GM23248 (cell line): ENCODE results near the gene SLC40A1. TPM values are rescaled to one million over a fixed set of nuclear protein-coding genes. Genes with fewer than 3 reads are reported as not detected.

Experiments used
- DNase-seq: peaks from one replicate; pipeline ENCODE4 v3.0.0-alpha.2; 2015
- H2AFZ ChIP-seq: fragments of 200-600 bp; sonication (generic); 2 replicates; pipeline ENCODE4 v1.6.1; 2016; ENCODE audit warnings: antibody characterized with exemption
- H3F3A ChIP-seq: fragments of 200-600 bp; sonication (generic); 2 replicates; pipeline ENCODE4 v1.6.1; 2016; ENCODE audit warnings: mild to moderate bottlenecking, antibody characterized with exemption, mixed run types; ENCODE audit not compliant: insufficient read depth
- H3K27ac ChIP-seq: fragments of 200-600 bp; sonication (generic); 2 replicates; pipeline ENCODE4 v1.5.1; 2016; ENCODE audit warnings: mild to moderate bottlenecking
- H3K27me3 ChIP-seq: fragments of 200-600 bp; sonication (generic); replicated peaks from 2 replicates; pipeline ENCODE4 v1.6.1; 2016; ENCODE audit warnings: mild to moderate bottlenecking; ENCODE audit not compliant: insufficient read depth
- H3K36me3 ChIP-seq: fragments of 200-600 bp; sonication (generic); 2 replicates; pipeline ENCODE4 v1.6.1; 2016; ENCODE audit warnings: low read depth, mild to moderate bottlenecking
- H3K4me1 ChIP-seq: fragments of 200-600 bp; sonication (generic); 2 replicates; pipeline ENCODE4 v1.6.1; 2016; ENCODE audit warnings: mild to moderate bottlenecking; ENCODE audit not compliant: insufficient read depth
- H3K4me2 ChIP-seq: fragments of 200-600 bp; sonication (generic); one replicate; pipeline ENCODE4 v1.6.1; 2016; ENCODE audit warnings: mild to moderate bottlenecking; ENCODE audit not compliant: unreplicated experiment
- H3K4me3 ChIP-seq: fragments of 200-600 bp; sonication (generic); 2 replicates; pipeline ENCODE4 v1.5.1; 2016; ENCODE audit warnings: mild to moderate bottlenecking
- H3K79me2 ChIP-seq: fragments of 200-600 bp; sonication (generic); 2 replicates; pipeline ENCODE4 v1.6.1; 2016; ENCODE audit warnings: mild to moderate bottlenecking; ENCODE audit not compliant: insufficient read depth
- H3K9ac ChIP-seq: fragments of 200-600 bp; sonication (generic); 2 replicates; pipeline ENCODE4 v1.6.1; 2016; ENCODE audit warnings: mild to moderate bottlenecking
- H3K9me2 ChIP-seq: fragments of 200-600 bp; sonication (generic); 2 replicates; pipeline ENCODE4 v1.6.1; 2016; ENCODE audit warnings: mixed run types, mild to moderate bottlenecking, moderate library complexity; ENCODE audit not compliant: insufficient read depth
- H3K9me3 ChIP-seq: fragments of 200-600 bp; sonication (generic); one replicate; pipeline ENCODE4 v1.6.1; 2017; ENCODE audit warnings: low read depth
- H4K20me1 ChIP-seq: fragments of 200-600 bp; sonication (generic); 2 replicates; pipeline ENCODE4 v1.6.0; 2016; ENCODE audit not compliant: insufficient read depth
- EZH2 ChIP-seq: fragments of 200-600 bp; sonication (generic); IDR thresholded peaks from 2 replicates; pipeline ENCODE4 v1.6.1; 2018; ENCODE audit warnings: antibody characterized with exemption, mild to moderate bottlenecking; ENCODE audit not compliant: insufficient read depth, poor library complexity, severe bottlenecking
- EZH2phosphoT487 ChIP-seq: fragments of 200-600 bp; sonication (generic); IDR thresholded peaks from 2 replicates; pipeline ENCODE4 v1.6.1; 2018; ENCODE audit warnings: antibody characterized with exemption, moderate library complexity, mild to moderate bottlenecking, low read depth; ENCODE audit not compliant: insufficient read depth
- WGBS, 2 experiments: methylation state at CpG; one replicate each; pipeline ENCODE4 v1.1.6; 2015 to 2017; ENCODE audit warnings: low lambda C conversion rate in 2 of 2, low coverage in 1 of 2; ENCODE audit errors: missing lambda C conversion rate in 2 of 2; 5-methylcytosine and 5-hydroxymethylcytosine counted together
- in situ Hi-C: fragments of 300-500 bp; cut with MboI; formaldehyde crosslinking; loops from 2 replicates; pipeline ENCODE4 v1.15.0; 2020
- polyA plus RNA-seq: library from polyadenylated mRNA; unstranded; fragments of >200 nt; fragmentation: Nextera tagmentation; extraction: Ambion mirVana; gene quantifications from 2 replicates; pipeline ENCODE4 v1.2.1, GENCODE V29; 2016
- total RNA-seq: library from RNA; depleted of rRNA; stranded (reverse); fragments of >200 nt; shearing (Covaris generic); gene quantifications from 2 replicates; pipeline ENCODE4 v1.2.3, GENCODE V29; 2014

The SLC40A1 gene
- total and polyA plus RNA-seq, 2 experiments from 2014 or later, result 0.28 TPM; not detected in 1

GRCh38 chr2:189557373-189557772 is 23.2 kb downstream of the SLC40A1 start:
- no peaks in the 10 kb centered on the region for H3K36me3 ChIP-seq
- H3K27ac ChIP-seq, result no peak overlapping the region
- no peak overlapping the region for H3K4me3 ChIP-seq
- H3K9ac ChIP-seq, result no peak overlapping the region
- no peaks in the 10 kb centered on the region for H4K20me1 ChIP-seq
- in situ Hi-C loops, result no loop called here
- H3K27me3 ChIP-seq, result no peaks in the 10 kb centered on the region
- TF ChIP-seq EZH2phosphoT487, result no peak
- no peak for TF ChIP-seq EZH2
- 89 to 94% methylated on average over 1 of the region's 1 CpG for WGBS, 2 experiments
- no peak overlapping the region for H2AFZ ChIP-seq
- no peak for DNase-seq
- H3K9me3 ChIP-seq, result no peaks in the 10 kb centered on the region
- 0 out of 2 replicates have a peak, but pooled peaks cover 5% of the 10 kb centered on the region for H3K9me2 ChIP-seq
- no peaks in the 10 kb centered on the region for H3F3A ChIP-seq
- no peaks in the 10 kb centered on the region for H3K79me2 ChIP-seq
- no peak overlapping the region for H3K4me2 ChIP-seq
- no peaks in the 10 kb centered on the region for H3K4me1 ChIP-seq

- Histone ChIP-seq H3K27ac (no peak overlapping the region), H3K27me3 (no peaks in the 10 kb centered on the region), H3K4me3 (no peak overlapping the region), H2AFZ (no peak overlapping the region), H3F3A (no peaks in the 10 kb centered on the region), H3K9me3 (no peaks in the 10 kb centered on the region), H3K9ac (no peak overlapping the region), H3K36me3 (no peaks in the 10 kb centered on the region), H3K79me2 (no peaks in the 10 kb centered on the region), H3K4me1 (no peaks in the 10 kb centered on the region), H3K4me2 (no peak overlapping the region), H3K9me2 (0 out of 2 replicates have a peak, but pooled peaks cover 5% of the 10 kb centered on the region), H4K20me1 (no peaks in the 10 kb centered on the region)
- WGBS, 2 experiments, result 90% methylated on average over 7 of the region's 7 CpGs
- TF ChIP-seq EZH2phosphoT487 (no peak), EZH2 (no peak)
- in situ Hi-C loops, result no loop called here
- DNase-seq, result no peak
These were observed 24.1 kb downstream of the SLC40A1 start for GRCh38 chr2:189556526-189556925.

GRCh38 chr2:189555232-189555631 is 25.4 kb downstream of the SLC40A1 start:
- WGBS, 2 experiments, result 64 to 73% methylated on average over 2 of the region's 2 CpGs
- no peak overlapping the region for H3K4me2 ChIP-seq
- no peak for DNase-seq
- H3K9ac ChIP-seq, result no peak overlapping the region
- H3K27ac ChIP-seq, result no peak overlapping the region
- H4K20me1 ChIP-seq, result no peaks in the 10 kb centered on the region
- no peaks in the 10 kb centered on the region for H3K4me1 ChIP-seq
- no peak overlapping the region for H3K4me3 ChIP-seq
- no peaks in the 10 kb centered on the region for H3K9me2 ChIP-seq
- no peaks in the 10 kb centered on the region for H3K9me3 ChIP-seq
- no peaks in the 10 kb centered on the region for H3K79me2 ChIP-seq
- no peak overlapping the region for H2AFZ ChIP-seq
- H3K27me3 ChIP-seq, result no peaks in the 10 kb centered on the region
- H3K36me3 ChIP-seq, result no peaks in the 10 kb centered on the region
- in situ Hi-C loops, result no loop called here
- H3F3A ChIP-seq, result no peaks in the 10 kb centered on the region
- TF ChIP-seq EZH2phosphoT487 (no peak), EZH2 (no peak)

- in situ Hi-C loops, result no loop called here
- Histone ChIP-seq H3K4me1 (peaks cover 12% of the 10 kb centered on the region; the same call in 1 of the 2 replicates), H3K36me3 (no peaks in the 10 kb centered on the region), H3K27me3 (no peaks in the 10 kb centered on the region), H3K9ac (no peak overlapping the region), H3K9me3 (no peaks in the 10 kb centered on the region), H3K9me2 (no peaks in the 10 kb centered on the region), H3K4me2 (no peak overlapping the region), H3K4me3 (no peak overlapping the region), H3F3A (peaks cover 11% of the 10 kb centered on the region), H2AFZ (no peak overlapping the region), H3K79me2 (no peaks in the 10 kb centered on the region), H4K20me1 (no peaks in the 10 kb centered on the region), H3K27ac (no peak overlapping the region)
- WGBS, 2 experiments, result 54 to 67% methylated on average over 1 of the region's 1 CpG
- no peak for TF ChIP-seq EZH2
- TF ChIP-seq EZH2phosphoT487, result no peak
- DNase-seq, result no peak
These were observed 27.0 kb downstream of the SLC40A1 start for GRCh38 chr2:189553504-189554088.
